K562 (cell line): ENCODE data around the gene ENPP5.

ENCODE experiments used
- ELF4 ChIP-seq: fragments of 450-650 bp; formaldehyde crosslinking; IDR thresholded peaks from 2 replicates; pipeline ENCODE4 v1.4.0; 2022; ENCODE audit warnings: missing genetic modification characterization
- MAX ChIP-seq: sonication (generic); formaldehyde crosslinking; IDR thresholded peaks from 2 replicates; pipeline ENCODE4 v1.9.0; 2022; ENCODE audit warnings: mild to moderate bottlenecking, missing genetic modification reagents

- TF ChIP-seq MAX: no peak
- TF ChIP-seq ELF4 (CRISPR knock-in tag): no peak
These were observed 1.4 kb upstream of the ENPP5 start for GRCh38 chr6:46172176-46172575.
